ENCODE measurements around the gene RNF149. TPM values are rescaled to one million over a fixed set of nuclear protein-coding genes. Genes with fewer than 3 reads are reported as not detected.

The RNF149 gene
- total and polyA plus RNA-seq, 9 of the 15 experiments (the other 6 are each of a cell fraction or from before 2014, with no cell fraction given): 9.0 to 31.5 (median 22.8) TPM

GRCh38 chr2:101340141-101340551, 31.6 kb upstream of the RNF149 start:
- WGBS (ENCODE audit: insufficient coverage, low coverage, missing lambda C conversion rate): 7% methylated on average over 1 of the region's 1 CpG
- H3K9me3 ChIP-seq (replicated peaks; ENCODE audit: control insufficient read depth, insufficient read depth, low read depth, low read length): no peaks in the 10 kb centered on the region
- CTCF ChIA-PET (ENCODE audit: low intra/inter-chr PET ratio): no interaction called here
- no peak overlapping the region for H3K4me3 ChIP-seq
- H3K36me3 ChIP-seq (ENCODE audit: control insufficient read depth, insufficient read depth, low read length): no peaks in the 10 kb centered on the region
- no peak overlapping the region for H3K4me2 ChIP-seq (ENCODE audit: insufficient read depth, low read length)
- intact Hi-C loops (cut with micrococcal nuclease) (loop anchor here (1.0 to 10.0 kb wide), 3 partner anchors 47 to 95 kb away; partner anchors contain the start of gene CREG2), in situ Hi-C loops (cut with MboI) (no loop called here)
- H2AFZ ChIP-seq (ENCODE audit: low read depth, low read length): no peak overlapping the region
- no peaks in the 10 kb centered on the region for H3K79me2 ChIP-seq (ENCODE audit: control insufficient read depth, insufficient read depth, low read length)
- H3K27ac ChIP-seq (ENCODE audit: extremely low read depth, low read depth, low read length): no peak overlapping the region
- ATAC-seq (no peak), DNase-seq (ENCODE audit: extremely low read depth in 1 of 4, low spot score in 3 of 4) (no peak), FAIRE-seq (no peak)
- no peaks in the 10 kb centered on the region for H4K20me1 ChIP-seq (replicated peaks; ENCODE audit: control insufficient read depth, insufficient read depth, low read length)
- no peaks in the 10 kb centered on the region for H3K9me1 ChIP-seq (ENCODE audit: control insufficient read depth, insufficient read depth, low read length)
- peaks cover 0 to 4% of the 10 kb centered on the region in 2 experiments; a peak in 2 of 5 replicates for H3K4me1 ChIP-seq (replicated peaks in 1 of 2; ENCODE audit: control insufficient read depth in 2 of 2, insufficient read depth in 2 of 2, low read length in 2 of 2)
- BruUV-seq (replicated peaks): no TSS peak
- H3K27me3 ChIP-seq (ENCODE audit: control insufficient read depth in 2 of 2, insufficient read depth in 2 of 2, low read length in 2 of 2): peaks cover 5 to 33% of the 10 kb centered on the region in 2 experiments; a peak in 2 of 5 replicates
- POLR2A ChIA-PET: interaction anchor here (0.8 kb wide), 1 partner anchor 10 kb away, joined by 4 read pairs; no protein-coding TSS in a partner anchor
- H3K9ac ChIP-seq (ENCODE audit: insufficient read depth in 1 of 2, low read depth in 2 of 2, low read length in 2 of 2): no peak overlapping the region
- TF ChIP-seq FOXO4 (CRISPR knock-in tag; IDR thresholded peaks at IDR 0.05) (no peak), GATAD2B (IDR thresholded peaks at IDR 0.05; ENCODE audit: borderline replicate concordance) (no peak), CREBBP (IDR thresholded peaks at IDR 0.05; ENCODE audit: low read depth, low read length) (no peak), PBX2 (CRISPR knock-in tag; IDR thresholded peaks at IDR 0.05; ENCODE audit: low read depth) (no peak), PBX2 (tag; conservative IDR thresholded peaks at IDR 0.05; ENCODE audit: low read depth) (peak; percentile 48), ZEB2 (IDR thresholded peaks at IDR 0.05) (no peak), STAG1 (CRISPR knock-in tag; IDR thresholded peaks at IDR 0.05; ENCODE audit: borderline replicate concordance) (no peak), BRCA1 (IDR thresholded peaks at IDR 0.05) (no peak), BRCA1 (CRISPR knock-in tag; IDR thresholded peaks at IDR 0.05) (no peak), ZNF12 (CRISPR knock-in tag; IDR thresholded peaks at IDR 0.05) (no peak)
- TF ChIP-seq, protein P1, sequence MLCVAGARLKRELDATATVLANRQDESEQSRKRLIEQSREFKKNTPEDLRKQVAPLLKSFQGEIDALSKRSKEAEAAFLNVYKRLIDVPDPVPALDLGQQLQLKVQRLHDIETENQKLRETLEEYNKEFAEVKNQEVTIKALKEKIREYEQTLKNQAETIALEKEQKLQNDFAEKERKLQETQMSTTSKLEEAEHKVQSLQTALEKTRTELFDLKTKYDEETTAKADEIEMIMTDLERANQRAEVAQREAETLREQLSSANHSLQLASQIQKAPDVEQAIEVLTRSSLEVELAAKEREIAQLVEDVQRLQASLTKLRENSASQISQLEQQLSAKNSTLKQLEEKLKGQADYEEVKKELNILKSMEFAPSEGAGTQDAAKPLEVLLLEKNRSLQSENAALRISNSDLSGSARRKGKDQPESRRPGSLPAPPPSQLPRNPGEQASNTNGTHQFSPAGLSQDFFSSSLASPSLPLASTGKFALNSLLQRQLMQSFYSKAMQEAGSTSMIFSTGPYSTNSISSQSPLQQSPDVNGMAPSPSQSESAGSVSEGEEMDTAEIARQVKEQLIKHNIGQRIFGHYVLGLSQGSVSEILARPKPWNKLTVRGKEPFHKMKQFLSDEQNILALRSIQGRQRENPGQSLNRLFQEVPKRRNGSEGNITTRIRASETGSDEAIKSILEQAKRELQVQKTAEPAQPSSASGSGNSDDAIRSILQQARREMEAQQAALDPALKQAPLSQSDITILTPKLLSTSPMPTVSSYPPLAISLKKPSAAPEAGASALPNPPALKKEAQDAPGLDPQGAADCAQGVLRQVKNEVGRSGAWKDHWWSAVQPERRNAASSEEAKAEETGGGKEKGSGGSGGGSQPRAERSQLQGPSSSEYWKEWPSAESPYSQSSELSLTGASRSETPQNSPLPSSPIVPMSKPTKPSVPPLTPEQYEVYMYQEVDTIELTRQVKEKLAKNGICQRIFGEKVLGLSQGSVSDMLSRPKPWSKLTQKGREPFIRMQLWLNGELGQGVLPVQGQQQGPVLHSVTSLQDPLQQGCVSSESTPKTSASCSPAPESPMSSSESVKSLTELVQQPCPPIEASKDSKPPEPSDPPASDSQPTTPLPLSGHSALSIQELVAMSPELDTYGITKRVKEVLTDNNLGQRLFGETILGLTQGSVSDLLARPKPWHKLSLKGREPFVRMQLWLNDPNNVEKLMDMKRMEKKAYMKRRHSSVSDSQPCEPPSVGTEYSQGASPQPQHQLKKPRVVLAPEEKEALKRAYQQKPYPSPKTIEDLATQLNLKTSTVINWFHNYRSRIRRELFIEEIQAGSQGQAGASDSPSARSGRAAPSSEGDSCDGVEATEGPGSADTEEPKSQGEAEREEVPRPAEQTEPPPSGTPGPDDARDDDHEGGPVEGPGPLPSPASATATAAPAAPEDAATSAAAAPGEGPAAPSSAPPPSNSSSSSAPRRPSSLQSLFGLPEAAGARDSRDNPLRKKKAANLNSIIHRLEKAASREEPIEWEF (CRISPR knock-in tag; IDR thresholded peaks at IDR 0.05): no peak
- TF ChIP-seq, protein P2, sequence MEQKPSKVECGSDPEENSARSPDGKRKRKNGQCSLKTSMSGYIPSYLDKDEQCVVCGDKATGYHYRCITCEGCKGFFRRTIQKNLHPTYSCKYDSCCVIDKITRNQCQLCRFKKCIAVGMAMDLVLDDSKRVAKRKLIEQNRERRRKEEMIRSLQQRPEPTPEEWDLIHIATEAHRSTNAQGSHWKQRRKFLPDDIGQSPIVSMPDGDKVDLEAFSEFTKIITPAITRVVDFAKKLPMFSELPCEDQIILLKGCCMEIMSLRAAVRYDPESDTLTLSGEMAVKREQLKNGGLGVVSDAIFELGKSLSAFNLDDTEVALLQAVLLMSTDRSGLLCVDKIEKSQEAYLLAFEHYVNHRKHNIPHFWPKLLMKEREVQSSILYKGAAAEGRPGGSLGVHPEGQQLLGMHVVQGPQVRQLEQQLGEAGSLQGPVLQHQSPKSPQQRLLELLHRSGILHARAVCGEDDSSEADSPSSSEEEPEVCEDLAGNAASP (IDR thresholded peaks at IDR 0.05): no peak
